Panc1 (cell line): ENCODE results near the gene TPRX2. TPM values are rescaled to one million over a fixed set of nuclear protein-coding genes. Genes with fewer than 3 reads are reported as not detected.
"Not testable (repeated sequence)": the region's sequence is repeated elsewhere in the genome, so short reads cannot be mapped to it uniquely, and the experiment has no call there.

Source experiments
- ATAC-seq: fragments of 200-7000 bp; cut with Tn5 transposase; 2 replicates; pipeline ENCODE4 v1.9.1; 2020; ENCODE audit warnings: mild to moderate bottlenecking, moderate library complexity
- BruUV-seq: library from RNA; stranded (reverse); fragments of 400-500 nt; replicated peaks from 2 replicates; lab custom pipeline; 2021; lab: Mats Ljungman, UMichigan
- CTCF ChIA-PET: fragments of 300-600 bp; sonication (Branson Sonifier 250); formaldehyde crosslinking; loops from one replicate; lab custom pipeline; 2022; ENCODE audit warnings: antibody characterized with exemption; lab: Charles Lee
- POLR2A ChIA-PET: fragments of 300-600 bp; sonication (Branson Sonifier 250); formaldehyde crosslinking; loops from one replicate; lab custom pipeline; 2022; ENCODE audit warnings: antibody characterized with exemption; lab: Charles Lee
- DNase-seq: peaks from one replicate; pipeline ENCODE4 v3.0.0-alpha.2; 2010; ENCODE audit warnings: low read depth, low spot score
- H3K27ac ChIP-seq: 2 replicates; pipeline ENCODE4 v1.5.1; 2011; ENCODE audit warnings: mild to moderate bottlenecking, low read length, inconsistent platforms
- H3K27me3 ChIP-seq: fragments of 200-500 bp; sonication (Bioruptor generic); 2 replicates; pipeline ENCODE4 v1.6.0; 2014; ENCODE audit warnings: low read length, inconsistent platforms; ENCODE audit not compliant: control insufficient read depth, insufficient read depth
- H3K36me3 ChIP-seq: fragments of 200-500 bp; sonication (Bioruptor generic); 2 replicates; pipeline ENCODE4 v1.5.1; 2014; ENCODE audit warnings: inconsistent platforms, mild to moderate bottlenecking, low read length, moderate library complexity; ENCODE audit not compliant: control insufficient read depth, insufficient read depth
- H3K4me1 ChIP-seq: 2 replicates; pipeline ENCODE4 v1.5.1; 2011; ENCODE audit warnings: inconsistent platforms, mild to moderate bottlenecking, low read length, moderate library complexity; ENCODE audit not compliant: control insufficient read depth, insufficient read depth
- H3K4me3 ChIP-seq, 2 experiments: 2 replicates each; pipeline ENCODE4 v1.5.1; 2011 to 2012; ENCODE audit warnings: low read depth in 2 of 2, low read length in 2 of 2, mild to moderate bottlenecking in 2 of 2, inconsistent platforms in 1 of 2, moderate library complexity in 1 of 2
- H3K9me3 ChIP-seq: fragments of 200-500 bp; sonication (Bioruptor generic); 2 replicates; pipeline ENCODE4 v1.5.1; 2014; ENCODE audit warnings: low read depth, mild to moderate bottlenecking, inconsistent platforms, low read length, moderate library complexity; ENCODE audit not compliant: control insufficient read depth, insufficient read depth
- CTCF ChIP-seq: fragments of 450-650 bp; IDR thresholded peaks from 2 replicates; pipeline ENCODE4 v1.5.1; 2017; ENCODE audit warnings: mild to moderate bottlenecking
- POLR2AphosphoS5 ChIP-seq: IDR thresholded peaks from 2 replicates; pipeline ENCODE4 v1.6.1; 2012; ENCODE audit warnings: mild to moderate bottlenecking, low read depth, low read length, moderate library complexity
- SIN3A ChIP-seq: IDR thresholded peaks from 2 replicates; pipeline ENCODE4 v1.6.1; 2012; ENCODE audit warnings: low read depth, mild to moderate bottlenecking, low read length, moderate library complexity, borderline replicate concordance; ENCODE audit not compliant: insufficient read depth
- TCF7L2 ChIP-seq: IDR thresholded peaks from 2 replicates; pipeline ENCODE4 v1.6.1; 2011; ENCODE audit warnings: mild to moderate bottlenecking, low read depth, low read length, inconsistent platforms
- in situ Hi-C: cut with HindIII; loops from 2 replicates; pipeline ENCODE4 v1.10.0; 2016; ENCODE audit warnings: low sequenced_read_pairs, low pct_unique_long_range_greater_than_20kb
- intact Hi-C: fragments of 100-400 bp; cut with micrococcal nuclease; formaldehyde crosslinking; loops from one replicate; pipeline ENCODE4 v1.10.0; 2022; ENCODE audit not compliant: unreplicated experiment
- total RNA-seq: library from RNA; stranded (reverse); gene quantifications from one replicate; pipeline ENCODE4 v1.2.1, GENCODE V29; 2021; ENCODE audit not compliant: unreplicated experiment
- TF ChIP-seq, protein P1 (sequence below), 2 experiments: IDR thresholded peaks; 2 replicates each; pipeline ENCODE4 v1.6.1; 2011 to 2012; ENCODE audit warnings: low read depth in 2 of 2, control low read depth in 1 of 2, low read length in 1 of 2, mild to moderate bottlenecking in 1 of 2, moderate library complexity in 1 of 2; ENCODE audit not compliant: insufficient read depth in 1 of 2

TPRX2 gene
- total RNA-seq, 1 experiment from 2014 or later, result not detected

DNA sequence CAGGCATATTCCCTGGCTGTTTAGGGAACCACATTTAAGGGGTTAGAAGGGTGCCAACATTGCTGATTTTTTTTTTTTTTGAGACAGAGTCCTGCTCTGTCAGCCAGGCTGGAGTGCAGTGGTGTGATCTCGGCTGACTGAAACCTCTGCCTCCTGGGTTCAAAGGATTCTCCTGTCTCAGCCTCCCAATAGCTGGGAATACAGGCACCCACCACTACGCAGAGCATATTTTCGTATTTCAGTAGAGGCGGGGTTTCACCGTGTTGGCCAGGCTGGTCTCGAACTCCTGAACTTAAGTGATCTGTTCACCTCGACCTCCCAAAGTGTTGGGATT is 45.1 kb upstream of the TPRX2 start:
- Histone ChIP-seq H3K4me1 (no peaks in the 10 kb centered on the region), H3K27ac (no peak overlapping the region), H3K36me3 (no peaks in the 10 kb centered on the region), H3K27me3 (no peaks in the 10 kb centered on the region), H3K4me3 (no peak overlapping the region), H3K9me3 (no peaks in the 10 kb centered on the region)
- no peak for TF ChIP-seq POLR2AphosphoS5
- TF ChIP-seq TCF7L2, result no peak
- TF ChIP-seq, protein P1, sequence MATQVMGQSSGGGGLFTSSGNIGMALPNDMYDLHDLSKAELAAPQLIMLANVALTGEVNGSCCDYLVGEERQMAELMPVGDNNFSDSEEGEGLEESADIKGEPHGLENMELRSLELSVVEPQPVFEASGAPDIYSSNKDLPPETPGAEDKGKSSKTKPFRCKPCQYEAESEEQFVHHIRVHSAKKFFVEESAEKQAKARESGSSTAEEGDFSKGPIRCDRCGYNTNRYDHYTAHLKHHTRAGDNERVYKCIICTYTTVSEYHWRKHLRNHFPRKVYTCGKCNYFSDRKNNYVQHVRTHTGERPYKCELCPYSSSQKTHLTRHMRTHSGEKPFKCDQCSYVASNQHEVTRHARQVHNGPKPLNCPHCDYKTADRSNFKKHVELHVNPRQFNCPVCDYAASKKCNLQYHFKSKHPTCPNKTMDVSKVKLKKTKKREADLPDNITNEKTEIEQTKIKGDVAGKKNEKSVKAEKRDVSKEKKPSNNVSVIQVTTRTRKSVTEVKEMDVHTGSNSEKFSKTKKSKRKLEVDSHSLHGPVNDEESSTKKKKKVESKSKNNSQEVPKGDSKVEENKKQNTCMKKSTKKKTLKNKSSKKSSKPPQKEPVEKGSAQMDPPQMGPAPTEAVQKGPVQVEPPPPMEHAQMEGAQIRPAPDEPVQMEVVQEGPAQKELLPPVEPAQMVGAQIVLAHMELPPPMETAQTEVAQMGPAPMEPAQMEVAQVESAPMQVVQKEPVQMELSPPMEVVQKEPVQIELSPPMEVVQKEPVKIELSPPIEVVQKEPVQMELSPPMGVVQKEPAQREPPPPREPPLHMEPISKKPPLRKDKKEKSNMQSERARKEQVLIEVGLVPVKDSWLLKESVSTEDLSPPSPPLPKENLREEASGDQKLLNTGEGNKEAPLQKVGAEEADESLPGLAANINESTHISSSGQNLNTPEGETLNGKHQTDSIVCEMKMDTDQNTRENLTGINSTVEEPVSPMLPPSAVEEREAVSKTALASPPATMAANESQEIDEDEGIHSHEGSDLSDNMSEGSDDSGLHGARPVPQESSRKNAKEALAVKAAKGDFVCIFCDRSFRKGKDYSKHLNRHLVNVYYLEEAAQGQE (IDR thresholded peaks at IDR 0.05; ENCODE audit: insufficient read depth in 1 of 2, low read depth in 2 of 2, low read length in 1 of 2), result no peak
- TF ChIP-seq SIN3A, result no peak
- no peak; the same call in 1 of the 2 replicates for TF ChIP-seq CTCF
- ATAC-seq, result no peak
- ChIA-PET CTCF (interaction anchor here (0.7 to 1.2 kb wide), 2 partner anchors 30 to 50 kb away, joined by 3 to 10 read pairs; no protein-coding TSS in a partner anchor), POLR2A (no interaction called here)
- in situ Hi-C loops (no loop called here), intact Hi-C loops (loop anchor here (5.0 kb wide), 1 partner anchor 48 kb away; no protein-coding TSS in a partner anchor)
- DNase-seq, result no peak
- no TSS peak for BruUV-seq

DNA sequence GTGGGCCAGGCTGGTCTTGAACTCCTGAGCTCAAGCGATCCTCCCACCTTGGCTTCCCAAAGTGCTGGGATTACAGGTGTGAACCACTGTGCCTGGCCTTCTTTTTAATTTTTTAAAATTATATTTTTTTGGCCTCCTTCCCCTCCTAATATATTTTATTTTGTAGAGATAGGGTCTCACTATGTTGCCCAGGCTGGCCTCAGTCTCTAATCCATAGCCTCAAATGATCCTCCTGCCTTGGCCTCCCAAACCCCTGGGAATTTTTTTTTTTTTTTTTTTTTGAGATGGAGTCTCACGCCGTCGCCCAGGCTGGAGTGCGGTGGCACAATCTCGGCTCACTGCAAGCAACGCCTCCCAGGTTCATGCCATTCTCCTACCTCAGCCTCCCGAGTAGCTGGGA is 42.8 kb upstream of the TPRX2 start:
- H3K9me3 ChIP-seq, H3K27me3 ChIP-seq, intact Hi-C loops, H3K27ac ChIP-seq, ATAC-seq, BruUV-seq, POLR2A ChIA-PET, H3K36me3 ChIP-seq, in situ Hi-C loops, H3K4me1 ChIP-seq, DNase-seq, H3K4me3 ChIP-seq: not testable (repeated sequence)
- CTCF ChIA-PET, result interaction anchor here (0.6 kb wide), 1 partner anchor 32 kb away, joined by 3 read pairs; no protein-coding TSS in a partner anchor

GRCh38 chr19:47818221-47818620 is 40.8 kb upstream of the TPRX2 start:
- BruUV-seq, ATAC-seq, H3K36me3 ChIP-seq, H3K27ac ChIP-seq, intact Hi-C loops, CTCF ChIA-PET, H3K4me1 ChIP-seq, H3K27me3 ChIP-seq, H3K9me3 ChIP-seq, DNase-seq, in situ Hi-C loops, H3K4me3 ChIP-seq: not testable (repeated sequence)
- POLR2A ChIA-PET, result interaction anchor here (0.7 kb wide), 1 partner anchor 20 kb away, joined by 4 read pairs; no protein-coding TSS in a partner anchor
